ENCODE results near the gene TMC6.
"Not testable (repeated sequence)": the region's sequence is repeated elsewhere in the genome, so short reads cannot be mapped to it uniquely, and the experiment has no call there.

The TMC6 gene

DNA sequence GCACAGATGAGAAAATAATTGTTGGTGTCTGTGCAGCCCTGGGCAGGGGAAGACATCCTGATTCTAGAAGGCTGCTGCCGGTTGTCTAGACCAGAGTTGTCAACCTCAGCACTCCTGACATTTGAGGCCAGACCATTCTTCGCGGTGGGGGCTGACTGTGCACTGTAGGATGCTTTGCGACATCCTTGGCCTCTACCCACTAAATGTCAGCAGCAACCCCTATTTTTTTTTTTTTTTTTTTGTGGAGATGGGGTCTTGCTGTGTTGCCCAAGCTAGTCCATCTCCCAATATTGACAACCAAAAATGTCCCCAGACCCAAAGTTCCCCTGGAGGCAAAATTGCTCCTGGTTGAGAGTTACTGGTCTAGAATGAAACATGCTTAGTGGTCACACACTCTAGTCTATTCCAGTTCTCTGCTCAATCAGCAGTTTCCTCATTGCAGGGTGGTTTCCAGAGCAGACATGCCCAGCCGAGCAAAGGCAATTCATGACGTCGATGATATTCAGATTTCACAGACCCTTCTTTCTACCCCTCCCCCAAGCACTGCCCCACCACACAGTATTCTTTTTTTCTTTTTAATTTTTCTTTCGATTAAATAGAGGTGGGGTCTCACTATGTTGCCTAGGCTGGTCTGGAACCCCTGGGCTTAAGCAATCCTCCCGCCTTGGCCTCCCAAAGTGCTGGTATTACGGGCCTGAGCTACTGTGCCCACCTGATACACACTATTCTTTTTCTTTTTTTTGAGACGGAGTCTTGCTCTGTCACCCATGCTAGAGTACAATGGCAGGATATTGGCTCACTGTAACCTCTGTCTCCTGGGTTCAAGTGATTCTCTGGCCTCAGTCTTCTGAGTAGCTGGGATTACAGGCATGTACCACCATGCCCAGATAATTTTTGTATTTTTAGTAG lies 26.6 kb upstream of the TMC6 start:
- no peak for DNase-seq

DNA sequence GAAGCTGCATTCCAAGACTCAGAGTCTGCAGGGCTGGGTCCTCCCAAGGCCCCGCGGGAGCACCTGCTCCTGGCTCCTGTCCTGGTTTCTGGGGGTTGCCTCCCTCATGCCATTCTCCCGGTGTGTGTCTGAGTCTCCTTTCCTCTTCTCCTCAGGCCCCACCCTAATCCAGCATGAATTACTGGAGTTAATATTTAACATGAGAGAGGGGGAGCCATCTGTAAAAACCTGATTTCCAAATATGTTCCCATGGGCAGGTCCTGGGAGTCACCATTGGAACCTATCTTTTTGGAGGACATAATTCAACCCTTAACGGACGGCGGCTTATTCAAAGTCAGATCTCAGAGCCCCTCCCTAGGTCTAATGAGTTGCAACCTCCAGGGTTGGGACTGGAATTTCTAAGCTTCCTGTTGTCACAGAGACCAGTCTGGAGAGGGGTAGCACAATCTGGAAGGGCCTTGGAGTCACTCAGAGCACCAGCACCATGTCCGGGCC lies 23.0 kb upstream of the TMC6 start:
- no peak for DNase-seq

DNA sequence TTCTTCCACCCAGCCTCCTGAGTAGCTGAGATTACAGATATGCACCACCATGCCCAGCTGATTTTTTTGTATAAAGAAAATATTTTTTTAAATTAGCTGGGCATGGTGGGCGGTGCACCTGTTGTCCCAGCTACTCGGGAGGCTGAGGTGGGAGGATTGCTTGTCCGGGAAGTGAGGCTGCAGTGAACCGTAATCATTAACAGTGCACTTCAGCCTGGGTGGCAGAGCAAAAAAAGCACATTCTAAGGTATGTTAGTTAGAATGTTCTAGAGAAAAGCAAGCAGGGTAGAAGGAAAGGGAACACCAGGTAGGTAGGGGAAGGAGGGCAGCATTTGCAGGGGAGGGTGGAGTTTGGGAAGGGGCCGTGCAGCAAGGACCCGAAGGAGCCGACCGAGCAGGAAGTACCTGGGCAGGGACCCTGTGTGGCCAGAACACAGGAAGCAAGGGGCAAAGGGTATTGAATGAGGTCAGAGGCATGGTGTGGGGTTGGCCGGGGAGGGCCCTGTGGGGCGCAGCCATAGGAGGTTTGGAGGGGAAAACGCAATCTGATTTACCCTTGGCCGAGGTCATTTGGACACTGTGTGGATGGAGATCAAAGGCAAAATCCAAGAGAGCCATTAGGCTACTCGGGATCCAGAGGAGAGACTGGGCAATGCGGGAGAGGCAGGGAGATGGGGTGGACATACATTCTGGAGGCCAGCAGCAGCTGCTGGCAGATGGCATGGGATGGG lies 19.9 kb upstream of the TMC6 start:
- no peak for DNase-seq

DNA sequence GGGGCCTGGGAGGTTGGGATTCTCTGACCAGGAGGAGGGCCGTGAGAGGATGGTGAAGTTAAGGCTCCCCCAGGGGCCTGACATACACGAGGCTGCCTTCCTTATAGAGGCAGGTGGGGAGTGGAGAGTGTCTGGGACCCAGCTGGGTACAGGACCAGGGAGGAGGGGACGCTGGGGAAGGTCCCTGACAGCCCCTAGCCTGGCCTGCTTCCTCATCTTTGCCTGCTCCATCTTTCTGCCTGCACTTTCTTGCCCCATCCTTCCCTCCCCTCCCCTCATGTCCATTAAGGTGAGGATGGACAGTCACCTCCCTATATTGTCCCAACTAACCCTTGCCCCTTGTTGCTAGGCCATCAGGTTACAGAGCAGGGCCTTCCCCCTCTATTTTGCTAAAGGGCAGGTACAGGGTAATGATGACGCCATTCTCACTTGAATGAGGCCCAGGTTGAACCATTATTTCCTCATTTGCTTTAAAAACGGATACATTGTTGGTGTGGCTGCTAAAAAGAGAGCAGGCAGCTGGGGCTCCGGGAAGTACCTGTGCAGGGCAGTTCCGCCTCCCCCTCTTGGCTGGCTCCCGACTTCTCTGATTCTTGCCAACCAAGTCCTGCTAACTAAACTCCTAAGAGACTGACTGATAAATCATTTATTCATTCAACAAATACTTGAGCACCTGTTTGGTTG lies 18.9 kb upstream of the TMC6 start:
- no peak for DNase-seq

DNA sequence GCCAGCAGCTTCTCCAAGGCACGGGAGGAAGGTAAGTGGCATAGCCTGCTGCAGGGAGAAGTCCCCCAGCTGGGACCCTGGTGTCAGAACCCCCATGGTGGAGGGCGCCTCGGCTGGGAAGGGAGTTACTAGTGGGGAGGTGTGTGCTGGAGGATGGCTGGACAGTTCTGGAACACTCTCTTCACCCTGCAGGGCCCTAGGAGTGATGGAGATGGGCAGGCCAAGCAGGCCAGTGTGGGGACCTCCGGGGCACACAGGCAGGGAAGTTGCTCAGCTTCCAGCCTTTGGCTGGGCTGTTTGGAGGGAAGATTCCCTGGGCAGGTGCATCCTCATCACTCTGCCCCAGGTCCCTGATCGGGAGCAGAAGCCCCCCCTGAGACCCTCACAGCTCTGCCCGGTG lies 18.3 kb upstream of the TMC6 start:
- DNase-seq, result no peak

DNA sequence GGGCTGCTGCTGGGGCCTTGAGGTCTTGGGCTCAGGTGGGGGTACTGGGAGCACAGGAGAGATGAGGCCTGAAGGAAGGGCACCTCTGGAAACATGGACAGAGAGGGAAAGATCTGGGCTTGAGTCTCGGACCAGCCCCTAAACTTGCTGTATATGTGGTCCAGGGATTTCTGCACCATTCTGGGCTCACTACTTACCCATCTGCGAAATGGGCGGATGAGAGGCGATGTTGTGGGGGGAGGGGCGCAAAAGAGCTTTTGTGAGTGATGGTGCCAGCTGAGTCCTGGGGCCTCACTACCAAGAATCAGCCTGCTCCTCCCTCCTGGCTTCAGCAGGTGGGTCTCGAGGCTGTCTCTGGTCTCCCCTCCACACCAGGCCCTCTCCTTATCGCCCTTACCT lies 17.9 kb upstream of the TMC6 start:
- no peak for DNase-seq

DNA sequence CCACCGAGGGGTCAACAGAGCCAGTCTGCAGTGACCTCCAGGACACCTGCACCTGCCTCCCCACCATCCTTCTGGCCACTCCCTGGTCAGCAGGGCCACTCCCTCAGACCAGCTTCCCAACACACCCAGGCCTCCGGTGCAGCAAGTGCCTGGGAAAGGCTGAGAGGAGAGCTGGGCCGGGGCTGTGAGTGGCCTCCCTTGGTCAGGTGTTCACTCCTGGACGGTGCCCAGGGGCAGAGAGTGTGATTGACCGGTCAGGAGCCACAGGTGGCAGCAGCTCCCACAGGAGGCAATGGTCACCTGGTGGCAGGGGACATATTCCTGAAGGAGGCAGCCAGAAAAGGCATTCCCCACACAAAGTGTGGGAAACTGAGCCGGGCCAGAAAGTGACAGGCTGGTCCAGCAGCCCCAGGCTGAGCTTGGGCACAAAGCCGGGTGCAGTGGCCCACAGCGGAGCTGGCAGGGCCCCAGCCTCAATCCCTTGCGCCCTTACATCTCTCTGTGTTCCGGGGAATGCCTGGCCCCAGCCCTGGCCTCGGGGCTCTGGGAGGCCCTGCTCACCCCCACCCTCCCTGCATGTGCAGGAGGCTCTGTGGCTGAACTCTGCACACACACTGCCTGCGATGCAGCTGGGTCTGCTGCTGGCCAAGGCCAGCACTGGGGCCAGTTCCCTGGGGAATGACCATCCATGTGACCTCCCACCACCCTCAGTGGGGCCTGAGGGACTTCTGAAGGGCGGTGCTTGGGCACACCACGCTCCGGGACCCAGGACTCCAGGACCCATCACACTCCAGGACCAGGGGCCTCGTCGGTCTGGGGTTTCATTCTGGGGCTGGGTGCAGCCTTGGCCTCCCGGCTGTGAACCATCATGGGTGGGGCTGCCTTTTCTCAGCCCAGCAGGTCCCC lies 16.4 kb upstream of the TMC6 start:
- DNase-seq, result no peak

DNA sequence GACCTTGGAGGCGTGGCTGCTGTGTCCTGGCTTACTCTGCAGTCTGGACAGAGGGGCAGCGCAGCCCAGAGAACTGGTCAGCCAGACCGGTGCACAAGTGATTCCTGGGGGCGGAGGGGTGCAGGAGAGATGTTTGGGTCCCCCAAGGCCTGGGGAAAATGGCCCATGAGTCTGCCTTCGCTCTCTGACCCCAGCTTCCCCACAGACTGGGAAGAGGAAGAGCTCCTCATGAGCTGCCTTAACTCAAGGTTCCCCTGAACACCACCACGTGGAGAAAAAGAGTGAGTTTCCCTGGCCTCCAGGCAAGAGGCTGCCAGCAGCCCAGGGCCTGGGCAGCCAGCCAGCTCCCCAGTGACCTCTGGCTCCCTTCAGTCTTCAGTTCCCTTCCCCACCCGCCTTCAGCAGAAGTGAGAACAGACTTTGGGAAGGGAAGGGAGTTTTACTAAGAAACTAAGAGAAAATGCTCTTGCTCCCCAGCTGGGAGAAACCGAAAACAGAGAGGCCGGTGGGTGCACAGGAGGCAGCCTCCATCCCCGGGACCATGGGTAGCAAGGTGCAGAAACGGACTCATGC lies 15.7 kb upstream of the TMC6 start:
- no peak for DNase-seq

DNA sequence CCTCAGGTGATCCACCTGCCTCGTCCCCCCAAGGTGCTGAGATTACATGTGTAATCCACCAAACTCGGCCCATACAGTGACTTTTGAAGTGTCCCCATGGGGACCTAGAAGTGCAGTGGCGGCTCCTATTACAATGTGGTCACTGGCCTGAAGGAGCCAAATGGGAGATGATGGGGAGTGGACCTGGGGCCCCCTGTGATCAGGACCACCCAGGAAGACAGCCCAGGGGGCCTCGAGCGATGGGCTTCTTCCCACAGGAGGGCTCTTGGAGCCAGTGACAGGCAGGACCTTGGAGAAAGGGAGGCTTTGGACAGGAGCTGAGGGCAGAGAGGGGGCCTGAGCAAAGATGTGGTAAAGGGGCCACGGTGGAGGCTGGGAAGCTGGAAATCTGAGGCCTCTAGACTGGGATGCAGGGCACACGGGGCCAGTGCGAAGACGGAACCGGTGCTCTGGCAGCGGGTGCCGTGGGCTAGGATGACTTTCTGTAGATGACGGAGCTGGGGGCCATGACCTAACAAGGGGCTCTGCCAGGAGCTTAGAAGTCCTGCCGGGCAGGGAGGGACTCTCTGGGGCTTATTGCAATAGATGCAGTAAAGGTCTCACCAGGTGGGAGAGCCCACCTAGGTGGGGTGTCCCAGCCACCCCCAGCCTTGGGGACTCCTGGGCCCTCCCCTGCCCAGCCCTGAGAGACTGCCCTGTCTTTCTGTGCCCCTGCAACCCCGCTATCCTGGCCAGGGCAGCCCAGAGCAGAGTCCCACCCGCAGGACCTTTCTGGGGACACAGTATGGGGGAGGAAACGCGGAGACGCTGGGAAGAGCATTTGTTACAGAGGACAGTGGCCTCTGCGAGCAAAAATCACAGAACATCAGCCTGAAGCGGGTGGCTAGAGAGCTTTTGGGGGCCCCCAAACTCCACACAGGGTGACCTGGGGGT lies 14.9 kb upstream of the TMC6 start:
- DNase-seq, result no peak

DNA sequence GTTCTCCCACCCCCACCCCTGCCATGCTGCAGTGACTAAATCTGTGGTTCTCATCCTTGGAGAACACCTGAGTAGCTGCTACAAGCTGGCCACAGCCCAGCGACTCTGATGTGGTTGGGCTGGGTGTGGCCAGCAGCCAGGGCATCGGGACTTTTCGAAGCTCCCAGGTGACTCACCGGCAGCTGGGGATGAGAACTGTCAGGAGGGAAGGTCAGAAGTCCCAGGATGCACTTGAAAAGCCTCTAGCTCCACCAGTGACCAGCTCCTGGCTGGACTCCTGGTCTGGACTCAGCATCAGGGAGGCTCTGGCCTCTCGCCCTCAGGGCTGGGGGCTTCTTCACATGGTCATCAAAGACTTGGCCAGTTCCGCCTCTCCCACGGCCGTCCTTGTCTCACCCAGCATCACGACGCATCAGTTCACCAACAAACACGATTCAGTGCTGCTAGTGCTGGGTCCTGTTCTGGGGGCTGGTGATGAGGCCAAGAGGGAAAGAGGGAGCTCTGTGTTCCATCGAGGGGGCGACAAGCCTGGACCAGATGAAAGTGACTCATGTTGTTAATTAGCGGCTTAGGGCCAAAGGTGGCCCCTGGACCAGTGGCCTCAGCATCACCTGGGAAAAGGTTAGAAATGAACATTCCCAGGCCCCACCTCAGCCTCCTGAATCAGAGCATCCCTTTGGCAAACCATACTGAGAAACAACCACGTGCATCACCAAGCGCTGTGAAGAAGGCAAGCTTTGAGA lies 13.7 kb upstream of the TMC6 start:
- DNase-seq, result no peak

DNA sequence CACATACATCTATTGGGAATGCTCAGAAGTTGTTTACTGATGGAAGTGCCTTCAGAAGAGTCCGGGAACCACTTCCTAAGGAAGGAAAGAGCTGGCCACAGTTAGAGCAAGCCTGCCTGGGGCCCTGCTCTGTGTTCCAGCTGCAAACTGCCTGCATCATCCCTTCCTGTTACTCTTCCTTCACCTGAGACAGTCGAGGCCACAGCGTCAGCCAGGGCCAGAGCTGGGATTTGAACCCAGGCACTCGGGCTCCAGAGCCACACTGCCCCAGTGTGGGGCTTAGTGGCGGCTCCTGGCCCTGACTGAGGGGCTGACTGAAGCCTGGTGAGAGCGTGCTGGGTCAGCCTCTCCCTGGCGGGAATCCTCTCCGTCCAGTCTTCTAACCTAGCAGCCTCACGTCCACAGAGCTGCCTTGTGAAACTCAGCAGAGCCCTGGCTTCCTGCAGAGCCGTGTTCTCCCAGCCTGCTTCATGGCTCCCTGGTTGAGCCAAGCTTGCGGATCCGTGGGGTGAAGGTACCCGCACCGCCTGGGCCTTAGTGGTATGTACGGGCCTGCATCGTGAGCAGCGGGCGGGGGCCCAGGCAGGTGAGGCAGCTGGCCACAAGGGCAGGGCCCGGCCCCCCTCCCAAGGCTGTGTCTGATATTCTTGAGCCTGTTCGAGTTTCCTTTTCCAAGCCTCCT lies 13.0 kb upstream of the TMC6 start:
- DNase-seq, result no peak

DNA sequence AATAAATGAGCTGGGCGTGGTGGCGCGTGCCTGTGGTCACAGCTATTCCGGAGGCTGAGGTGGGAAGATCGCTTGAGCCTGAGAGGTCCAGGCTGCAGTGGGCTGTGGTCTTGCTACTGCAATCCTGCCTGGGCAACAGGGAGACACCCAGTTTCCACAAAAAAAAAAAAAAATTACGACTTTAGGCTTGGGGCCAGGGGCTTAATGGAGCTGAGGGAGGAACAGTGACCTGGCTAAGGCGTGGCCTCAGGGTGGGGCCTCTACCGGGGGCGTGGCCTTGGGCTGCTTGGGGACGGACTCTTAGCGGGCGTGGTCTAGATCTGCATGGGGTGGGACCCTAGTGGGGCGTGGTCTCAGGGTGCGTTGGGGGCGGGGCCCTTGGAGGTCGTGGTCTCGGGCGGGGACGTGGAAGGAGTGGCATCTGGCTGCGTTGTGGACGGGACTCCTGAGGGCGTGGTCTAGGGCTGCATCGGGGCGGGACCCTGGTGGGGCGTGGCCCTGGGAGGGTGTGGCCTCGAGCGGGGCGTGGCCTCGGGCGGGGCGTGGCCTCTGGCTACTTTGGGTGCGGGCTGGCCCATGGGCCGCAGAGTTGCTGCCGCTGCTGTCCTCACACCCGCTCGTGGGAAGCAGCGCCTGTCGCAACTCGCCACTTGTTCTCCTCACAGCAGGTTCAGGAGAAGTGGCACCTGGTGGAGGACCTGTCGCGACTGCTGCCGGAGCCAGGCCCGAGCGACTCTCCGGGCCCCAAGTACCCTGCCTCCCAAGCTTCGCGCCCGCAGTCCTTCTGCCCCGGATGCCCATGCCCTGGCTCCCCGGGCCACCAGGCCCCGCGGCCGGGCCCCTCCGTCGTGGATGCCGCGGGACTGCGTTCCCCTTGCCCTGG lies 11.9 kb upstream of the TMC6 start:
- DNase-seq, result no peak

DNA sequence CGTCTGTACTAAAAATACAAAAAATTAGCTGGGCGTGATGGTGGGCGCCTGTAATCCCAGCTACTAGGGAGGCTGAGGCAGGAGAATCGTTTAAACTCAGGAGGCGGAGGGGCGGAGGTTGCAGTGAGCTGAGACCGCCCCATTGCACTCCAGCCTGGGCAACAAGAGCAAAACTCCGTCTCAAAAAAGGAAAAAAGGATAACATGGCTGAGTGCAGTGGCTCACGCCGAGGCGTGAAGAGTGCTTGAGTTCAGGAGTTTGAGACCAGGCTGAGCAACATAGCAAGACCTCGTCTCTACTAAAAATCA lies 11.3 kb upstream of the TMC6 start:
- not testable (repeated sequence) for DNase-seq

DNA sequence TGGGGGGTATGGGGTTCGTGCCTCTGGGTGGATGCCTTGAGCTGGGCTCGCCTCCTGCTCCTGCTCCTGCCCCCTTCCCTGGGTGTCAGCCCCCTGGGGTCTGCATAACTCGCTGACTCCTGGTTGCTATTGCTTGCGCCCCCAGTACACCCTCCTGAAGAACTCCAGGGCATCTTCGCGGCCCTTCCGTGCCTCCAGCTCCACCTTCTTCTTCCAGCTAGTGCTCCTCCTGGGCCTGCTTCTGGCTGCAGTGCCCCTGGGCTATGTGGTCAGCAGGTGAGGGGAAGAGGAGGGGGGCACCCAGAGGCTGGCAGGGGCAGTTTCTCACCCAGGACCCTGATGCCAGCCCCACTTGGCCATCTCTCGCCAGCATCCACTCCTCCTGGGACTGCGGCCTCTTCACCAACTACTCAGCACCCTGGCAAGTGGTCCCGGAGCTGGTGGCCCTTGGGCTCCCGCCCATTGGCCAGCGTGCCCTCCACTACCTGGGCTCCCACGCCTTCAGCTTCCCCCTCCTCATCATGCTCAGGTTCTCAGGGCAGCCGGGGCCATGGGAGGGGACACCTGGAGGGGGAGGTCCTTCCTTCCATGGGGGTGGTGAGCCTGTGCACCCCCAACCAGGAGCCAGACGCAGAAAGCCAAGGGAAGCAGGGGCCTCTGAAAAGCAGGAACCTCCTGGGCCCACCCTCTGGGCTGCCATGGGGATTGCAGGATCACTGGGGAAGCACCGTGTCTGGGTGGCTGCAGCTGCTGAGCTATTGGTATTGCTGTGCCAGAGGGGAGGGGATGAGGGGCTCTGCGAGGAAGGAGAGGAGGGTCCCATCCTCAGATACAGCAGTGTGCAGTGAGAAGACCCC lies 9.9 kb upstream of the TMC6 start:
- no peak for DNase-seq

DNA sequence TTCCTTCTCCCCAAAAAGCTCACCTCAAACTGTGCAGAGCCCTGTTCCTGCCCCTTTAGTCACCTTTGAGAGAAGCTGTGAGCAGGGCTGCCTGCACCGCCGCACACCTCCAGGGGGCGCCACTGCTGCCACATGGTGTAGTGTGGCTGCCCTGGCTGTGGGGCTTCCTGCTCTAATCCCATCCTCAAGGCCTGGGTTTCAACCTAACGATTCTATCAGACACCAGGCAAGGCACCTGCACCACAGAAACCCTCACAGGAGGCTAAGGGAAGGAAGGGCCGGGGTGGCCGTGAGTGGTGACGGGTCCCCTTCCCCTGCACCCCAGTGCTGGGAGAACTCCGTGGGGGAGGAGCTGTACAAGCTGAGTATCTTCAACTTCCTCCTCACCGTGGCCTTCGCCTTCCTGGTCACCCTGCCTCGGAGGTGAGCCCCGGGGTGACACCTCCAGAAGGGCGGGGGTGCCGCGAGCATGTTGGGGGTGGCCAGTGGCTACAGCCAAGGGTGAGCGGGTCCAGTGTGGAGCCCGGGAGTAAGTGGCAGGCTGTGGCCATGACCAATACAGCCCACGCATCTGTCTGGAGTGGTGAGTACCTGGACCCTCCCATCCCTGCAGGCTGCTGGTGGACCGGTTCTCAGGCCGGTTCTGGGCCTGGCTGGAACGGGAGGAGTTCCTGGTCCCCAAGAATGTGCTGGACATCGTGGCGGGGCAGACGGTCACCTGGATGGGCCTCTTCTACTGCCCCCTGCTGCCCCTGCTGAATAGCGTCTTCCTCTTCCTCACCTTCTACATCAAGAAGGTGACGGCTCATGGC lies 9.0 kb upstream of the TMC6 start:
- no peak for DNase-seq

DNA sequence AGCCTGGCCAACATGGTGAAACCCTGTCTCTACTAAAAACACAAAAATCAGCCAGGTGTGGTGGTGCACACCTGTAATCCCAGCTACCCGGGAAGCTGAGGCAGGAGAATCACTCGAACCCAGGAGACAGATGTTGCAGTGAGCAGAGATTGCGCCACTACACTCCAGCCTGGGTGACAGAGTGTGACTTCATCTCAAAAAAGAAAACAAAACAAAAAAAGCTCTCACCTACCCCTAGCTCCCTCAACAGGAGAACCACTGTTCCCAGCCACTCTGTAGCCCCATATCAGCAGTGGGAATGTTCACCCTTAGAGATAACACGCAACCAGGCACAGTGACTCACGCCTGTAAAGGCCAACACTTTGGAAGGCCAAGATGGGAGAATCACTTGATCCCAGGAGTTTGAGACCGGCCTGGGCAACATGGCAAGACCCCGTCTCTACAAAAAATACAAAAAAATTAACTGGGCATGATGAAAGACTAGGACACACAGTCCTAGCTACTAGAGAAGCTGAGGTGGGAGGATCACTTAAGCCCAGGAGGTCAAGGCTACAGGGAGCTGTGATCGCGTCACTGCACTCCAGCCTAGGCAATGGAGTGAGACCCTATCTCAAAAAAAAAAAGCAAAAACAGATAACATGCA lies 7.4 kb upstream of the TMC6 start:
- no peak for DNase-seq

Measured in 8988T (cell line).